NCI-H446 treated with DMSO at 0.1 percent for 48 hours (cell line): ENCODE measurements around the gene KIF16B.
A peak's percentile ranks its signal among the peaks of the same experiment; 100 is the strongest.
"Not testable (repeated sequence)": the region's sequence is repeated elsewhere in the genome, so short reads cannot be mapped to it uniquely, and the experiment has no call there.

Experiments
- DNase-seq: peaks from one replicate; lab custom pipeline; 2025; lab: John Stamatoyannopoulos, UW

The KIF16B gene

GRCh38 chr20:16287776-16288175 lies 285.5 kb downstream of the KIF16B start:
- no peak for DNase-seq

DNA sequence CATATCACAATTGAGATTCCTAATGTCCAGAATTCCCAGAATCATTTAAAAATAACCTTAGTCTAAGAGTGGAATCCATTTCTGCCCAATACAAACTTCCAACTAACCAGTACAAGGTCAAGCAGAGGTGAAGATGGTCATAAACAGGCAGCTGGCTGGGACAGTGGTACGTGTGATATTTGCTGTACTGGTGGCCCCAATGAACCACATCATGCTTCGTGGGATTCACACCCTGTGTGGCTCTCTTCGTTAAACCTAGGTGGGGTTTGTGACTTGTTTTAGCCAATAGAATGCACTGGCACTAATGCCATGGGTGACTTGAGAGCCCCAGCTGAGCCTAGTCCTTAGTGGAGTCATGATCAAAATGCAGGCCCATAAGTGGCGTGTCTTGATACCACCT lies 286.6 kb downstream of the KIF16B start:
- DNase-seq, result no peak

- DNase-seq, result no peak
Measured at GRCh38 chr20:16284385-16285100, 288.7 kb downstream of the KIF16B start.

GRCh38 chr20:16283978-16284377 lies 289.3 kb downstream of the KIF16B start:
- DNase-seq, result peak; percentile 5

- DNase-seq, result no peak
Measured at GRCh38 chr20:16283307-16283706, 289.9 kb downstream of the KIF16B start.

DNA sequence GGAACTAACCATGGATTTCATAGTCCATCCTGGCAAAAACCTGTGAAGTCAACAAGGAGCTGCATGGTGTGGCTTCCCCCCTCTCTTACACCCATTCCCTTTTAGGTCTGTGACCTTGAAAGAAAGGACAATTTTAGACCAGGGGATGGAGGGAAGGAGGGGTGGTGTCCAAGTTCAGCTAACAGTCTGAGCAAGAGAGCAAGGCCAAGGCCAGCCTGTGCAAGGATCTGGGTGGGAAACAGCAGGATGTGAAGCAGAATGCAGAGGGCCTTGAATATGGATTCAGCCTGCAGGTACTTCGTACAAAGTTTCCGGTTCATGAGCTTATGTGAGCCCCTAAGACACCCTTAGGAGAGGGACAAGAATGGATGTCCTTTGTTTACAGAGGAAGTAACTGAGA lies 293.0 kb downstream of the KIF16B start:
- no peak for DNase-seq

DNA sequence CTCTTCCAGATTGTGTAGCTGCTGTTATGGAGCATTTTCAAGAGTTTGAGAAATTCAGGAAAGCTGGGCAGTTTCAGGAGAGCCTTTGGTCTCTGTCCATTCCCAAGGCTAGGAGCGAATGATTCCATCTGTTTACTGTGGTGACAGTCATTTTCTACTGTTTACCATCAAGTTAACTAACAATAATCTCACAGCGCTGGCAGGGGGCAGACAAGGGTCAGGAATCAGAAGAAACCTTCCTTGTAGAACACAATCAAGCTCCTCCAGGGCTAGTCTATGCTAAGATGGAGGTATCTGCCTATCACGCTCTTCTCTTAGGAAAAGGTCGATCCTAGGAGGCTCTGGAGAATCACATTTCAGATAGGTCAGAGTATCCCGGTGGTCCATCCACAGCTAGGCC lies 293.9 kb downstream of the KIF16B start:
- DNase-seq, result no peak

GRCh38 chr20:16273812-16274555 lies 299.3 kb downstream of the KIF16B start:
- peak; percentile 34 for DNase-seq

GRCh38 chr20:16272780-16273360 lies 300.4 kb downstream of the KIF16B start:
- DNase-seq, result no peak

GRCh38 chr20:16271450-16271849 lies 301.8 kb downstream of the KIF16B start:
- no peak for DNase-seq

- DNase-seq, result no peak
Measured at GRCh38 chr20:16270989-16271388, 302.3 kb downstream of the KIF16B start.

DNA sequence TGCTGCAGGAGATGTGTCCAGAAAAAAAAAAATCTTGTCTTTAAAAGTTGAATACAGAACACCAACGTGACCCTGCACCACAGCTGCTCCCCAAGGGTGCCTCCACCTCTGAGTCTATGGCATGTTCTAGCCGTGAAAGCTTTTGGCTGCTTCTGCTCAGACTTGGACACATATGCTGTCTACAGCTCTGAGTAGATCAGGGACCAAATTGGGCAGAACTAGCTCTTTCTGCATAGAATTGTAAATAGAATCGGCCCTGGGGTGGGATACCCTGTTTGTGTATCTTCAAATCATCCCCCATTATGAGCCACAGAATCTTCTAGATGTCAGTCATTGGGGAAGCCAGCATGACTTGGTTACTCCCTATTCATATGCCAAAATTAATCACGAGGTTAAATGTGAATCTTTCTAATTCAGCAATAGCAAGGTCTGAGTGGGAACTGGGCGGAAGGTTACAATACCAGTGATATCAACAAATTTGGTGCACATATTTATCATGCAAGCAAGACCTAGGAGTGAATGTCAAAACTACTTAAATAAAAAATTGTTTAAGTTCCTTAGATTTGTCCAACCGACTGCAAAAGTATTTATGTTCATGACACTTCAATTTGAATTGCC lies 302.8 kb downstream of the KIF16B start:
- no peak for DNase-seq

- no peak for DNase-seq
Measured at GRCh38 chr20:16267526-16267925, 305.7 kb downstream of the KIF16B start.

GRCh38 chr20:16265334-16265733 lies 307.9 kb downstream of the KIF16B start:
- no peak for DNase-seq

DNA sequence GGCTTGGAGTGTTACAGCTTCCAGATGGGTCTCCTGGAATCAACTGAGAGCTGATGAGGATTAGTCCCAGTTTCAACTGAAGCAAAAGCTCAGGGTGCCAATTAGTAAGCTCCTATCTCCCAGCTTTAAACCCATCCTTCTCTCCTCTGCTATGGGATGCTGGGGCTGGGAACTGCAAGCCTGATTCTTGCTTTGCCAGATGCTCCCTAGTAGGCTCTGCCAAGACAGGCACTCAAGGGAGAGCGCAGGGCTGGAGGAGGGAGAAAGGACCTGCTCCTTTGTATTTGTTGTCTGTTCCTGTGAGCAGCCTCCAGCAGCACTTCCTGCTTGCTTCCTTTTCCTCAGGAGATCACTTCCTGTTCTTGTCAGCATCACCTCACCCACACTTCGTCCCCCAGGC lies 309.7 kb downstream of the KIF16B start:
- peak; percentile 88 for DNase-seq

- DNase-seq, result no peak
Measured at GRCh38 chr20:16262594-16262993, 310.7 kb downstream of the KIF16B start.

- no peak for DNase-seq
Measured at GRCh38 chr20:16261733-16262273, 311.4 kb downstream of the KIF16B start.

- no peak for DNase-seq
Measured at GRCh38 chr20:16260911-16261310, 312.3 kb downstream of the KIF16B start.

GRCh38 chr20:16260133-16260532 lies 313.1 kb downstream of the KIF16B start:
- not testable (repeated sequence) for DNase-seq

DNA sequence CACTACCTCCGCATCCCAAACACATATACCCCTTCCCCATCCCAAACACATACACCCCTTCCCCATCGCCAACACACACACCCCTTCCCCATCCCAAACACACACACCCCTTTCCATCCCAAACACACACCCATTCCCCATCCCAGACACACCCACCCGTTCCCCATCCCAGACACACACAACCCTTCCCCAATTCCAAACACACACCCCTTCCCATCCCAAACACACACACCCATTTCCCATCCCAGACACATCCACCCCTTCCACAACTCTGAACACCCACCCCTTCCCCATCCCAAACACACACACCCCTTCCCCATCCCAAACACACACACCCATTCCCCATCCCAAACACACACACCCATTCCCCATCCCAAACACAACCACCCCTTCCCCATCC lies 314.5 kb downstream of the KIF16B start:
- no peak for DNase-seq

- no peak for DNase-seq
Measured at GRCh38 chr20:16257813-16258430, 315.3 kb downstream of the KIF16B start.

GRCh38 chr20:16257021-16257420 lies 316.2 kb downstream of the KIF16B start:
- no peak for DNase-seq
